ENCODE data around the gene RPP40.

RPP40 gene

GRCh38 chr6:4970739-4971395 is 33.0 kb downstream of the RPP40 start:
- no peaks in the 10 kb centered on the region for H3K36me3 ChIP-seq (ENCODE audit: control insufficient read depth, insufficient read depth, low read length)
- H3K4me1 ChIP-seq (ENCODE audit: control insufficient read depth, insufficient read depth, low read length): peaks cover 13% of the 10 kb centered on the region; the same call in 1 of the 2 replicates
- H3K27me3 ChIP-seq (ENCODE audit: control insufficient read depth, insufficient read depth, low read length): no peaks in the 10 kb centered on the region
- no peak overlapping the region for H3K9ac ChIP-seq (ENCODE audit: low read depth, low read length)
- no peak overlapping the region for H3K27ac ChIP-seq (ENCODE audit: low read depth, low read length)
- H3K9me3 ChIP-seq (ENCODE audit: control insufficient read depth, insufficient read depth, low read length): no peaks in the 10 kb centered on the region
- no peak overlapping the region for H3K4me3 ChIP-seq (ENCODE audit: low read depth, low read length)

DNA sequence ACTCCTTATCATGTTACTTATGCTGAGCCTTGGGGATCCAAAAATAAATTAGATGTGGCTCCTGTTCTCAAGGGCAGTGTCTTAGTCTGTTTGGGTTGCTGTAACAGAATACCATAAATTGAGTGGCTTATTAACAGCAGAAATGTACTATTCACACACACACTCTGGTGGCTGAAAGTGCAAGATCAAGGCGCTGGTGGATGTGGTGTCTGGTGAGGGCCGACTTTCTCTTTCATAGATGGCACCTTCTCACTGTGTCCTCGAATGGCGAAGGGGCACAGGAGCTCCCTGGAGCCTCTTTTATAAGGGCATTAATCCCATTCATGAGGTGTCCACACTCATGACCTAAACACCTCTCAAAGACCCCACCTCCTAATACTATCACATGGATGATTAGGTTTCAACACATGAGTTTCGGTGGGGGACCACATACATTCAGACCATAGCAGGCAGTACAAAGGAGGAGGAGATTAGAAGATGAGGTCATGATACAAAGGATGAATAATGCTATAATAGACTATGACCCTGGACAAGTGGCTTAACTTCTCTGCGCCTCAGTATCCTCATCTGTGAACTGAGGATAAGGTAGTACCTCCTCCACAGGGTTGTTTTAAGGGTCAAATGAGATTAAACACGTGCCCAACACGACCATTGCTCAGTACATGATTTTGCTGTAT is 34.1 kb downstream of the RPP40 start:
- no peaks in the 10 kb centered on the region for H3K27me3 ChIP-seq (ENCODE audit: control insufficient read depth, insufficient read depth, low read length)
- H3K9ac ChIP-seq (ENCODE audit: low read depth, low read length): no peak overlapping the region
- no peak overlapping the region for H3K27ac ChIP-seq (ENCODE audit: low read depth, low read length)
- peaks cover 22% of the 10 kb centered on the region; the same call in 1 of the 2 replicates for H3K4me1 ChIP-seq (ENCODE audit: control insufficient read depth, insufficient read depth, low read length)
- H3K9me3 ChIP-seq (ENCODE audit: control insufficient read depth, insufficient read depth, low read length): no peaks in the 10 kb centered on the region
- no peaks in the 10 kb centered on the region for H3K36me3 ChIP-seq (ENCODE audit: control insufficient read depth, insufficient read depth, low read length)
- no peak overlapping the region for H3K4me3 ChIP-seq (ENCODE audit: low read depth, low read length)

- Histone ChIP-seq H3K36me3 (ENCODE audit: control insufficient read depth, insufficient read depth, low read length) (no peaks in the 10 kb centered on the region), H3K27me3 (ENCODE audit: control insufficient read depth, insufficient read depth, low read length) (no peaks in the 10 kb centered on the region), H3K9me3 (ENCODE audit: control insufficient read depth, insufficient read depth, low read length) (no peaks in the 10 kb centered on the region), H3K9ac (ENCODE audit: low read depth, low read length) (no peak overlapping the region), H3K4me3 (ENCODE audit: low read depth, low read length) (no peak overlapping the region), H3K4me1 (ENCODE audit: control insufficient read depth, insufficient read depth, low read length) (peaks cover 10% of the 10 kb centered on the region; the same call in 1 of the 2 replicates), H3K27ac (ENCODE audit: low read depth, low read length) (no peak overlapping the region)
These were observed 36.4 kb downstream of the RPP40 start for GRCh38 chr6:4967301-4968030.

DNA sequence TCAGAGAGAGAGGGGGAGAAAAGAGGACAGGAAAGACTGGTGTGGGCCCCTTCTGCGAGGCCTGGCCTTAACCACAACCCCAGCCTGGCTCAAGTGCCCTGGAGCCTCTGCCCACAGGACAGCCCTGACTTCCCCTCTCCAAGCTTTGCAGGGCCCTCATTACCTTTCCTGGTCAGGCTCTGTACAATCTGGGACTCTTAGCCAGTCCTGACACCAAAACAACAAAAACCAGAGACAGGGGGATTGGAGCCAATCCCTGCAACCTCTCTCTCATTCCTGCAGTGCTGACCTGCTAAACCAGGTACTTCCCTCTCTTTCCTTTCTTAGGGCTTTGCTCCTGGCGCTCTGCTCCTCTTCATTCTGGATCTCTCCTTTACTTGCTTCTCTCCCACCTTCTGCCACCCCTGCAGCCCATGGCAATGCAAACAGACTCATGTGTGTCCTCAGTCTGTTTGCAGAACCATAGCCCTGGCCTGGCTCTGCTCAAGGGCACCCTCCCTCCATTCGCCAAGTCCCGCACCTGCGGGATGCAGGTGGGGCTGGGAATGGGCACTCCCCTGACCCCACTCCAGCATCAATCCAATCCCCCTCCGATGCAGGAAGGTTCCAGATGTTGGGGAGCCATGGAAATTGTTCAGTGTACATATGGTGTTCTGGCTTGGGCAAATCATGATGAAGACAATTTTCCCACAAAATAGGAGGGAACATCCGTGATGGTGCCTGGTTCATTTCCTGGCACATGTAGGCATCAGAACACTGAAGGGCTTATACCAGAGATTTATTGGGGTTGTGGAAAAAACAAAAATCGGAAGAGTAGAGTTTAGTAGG is 38.1 kb downstream of the RPP40 start:
- no peaks in the 10 kb centered on the region for H3K27me3 ChIP-seq (ENCODE audit: control insufficient read depth, insufficient read depth, low read length)
- no peak overlapping the region for H3K9ac ChIP-seq (ENCODE audit: low read depth, low read length)
- H3K27ac ChIP-seq (ENCODE audit: low read depth, low read length): no peak overlapping the region
- peaks cover 10% of the 10 kb centered on the region; the same call in 1 of the 2 replicates for H3K4me1 ChIP-seq (ENCODE audit: control insufficient read depth, insufficient read depth, low read length)
- H3K4me3 ChIP-seq (ENCODE audit: low read depth, low read length): no peak overlapping the region
- H3K36me3 ChIP-seq (ENCODE audit: control insufficient read depth, insufficient read depth, low read length): no peaks in the 10 kb centered on the region
- H3K9me3 ChIP-seq (ENCODE audit: control insufficient read depth, insufficient read depth, low read length): no peaks in the 10 kb centered on the region

- no peak overlapping the region for H3K9ac ChIP-seq (ENCODE audit: low read depth, low read length)
- no peaks in the 10 kb centered on the region for H3K27me3 ChIP-seq (ENCODE audit: control insufficient read depth, insufficient read depth, low read length)
- H3K4me1 ChIP-seq (ENCODE audit: control insufficient read depth, insufficient read depth, low read length): peaks cover 10% of the 10 kb centered on the region; the same call in 1 of the 2 replicates
- no peaks in the 10 kb centered on the region for H3K36me3 ChIP-seq (ENCODE audit: control insufficient read depth, insufficient read depth, low read length)
- H3K9me3 ChIP-seq (ENCODE audit: control insufficient read depth, insufficient read depth, low read length): no peaks in the 10 kb centered on the region
- no peak overlapping the region for H3K27ac ChIP-seq (ENCODE audit: low read depth, low read length)
- no peak overlapping the region for H3K4me3 ChIP-seq (ENCODE audit: low read depth, low read length)
These were observed 38.9 kb downstream of the RPP40 start for GRCh38 chr6:4964675-4965561.

GRCh38 chr6:4962905-4963304 is 40.9 kb downstream of the RPP40 start:
- H3K27ac ChIP-seq (ENCODE audit: low read depth, low read length): no peak overlapping the region
- H3K4me3 ChIP-seq (ENCODE audit: low read depth, low read length): no peak overlapping the region
- H3K9me3 ChIP-seq (ENCODE audit: control insufficient read depth, insufficient read depth, low read length): no peaks in the 10 kb centered on the region
- H3K36me3 ChIP-seq (ENCODE audit: control insufficient read depth, insufficient read depth, low read length): no peaks in the 10 kb centered on the region
- H3K27me3 ChIP-seq (ENCODE audit: control insufficient read depth, insufficient read depth, low read length): no peaks in the 10 kb centered on the region
- H3K9ac ChIP-seq (ENCODE audit: low read depth, low read length): no peak overlapping the region
- H3K4me1 ChIP-seq (ENCODE audit: control insufficient read depth, insufficient read depth, low read length): peaks cover 22% of the 10 kb centered on the region

- Histone ChIP-seq H3K4me1 (ENCODE audit: control insufficient read depth, insufficient read depth, low read length) (peaks cover 26% of the 10 kb centered on the region), H3K36me3 (ENCODE audit: control insufficient read depth, insufficient read depth, low read length) (peaks cover 2% of the 10 kb centered on the region), H3K4me3 (ENCODE audit: low read depth, low read length) (no peak overlapping the region), H3K9ac (ENCODE audit: low read depth, low read length) (no peak overlapping the region), H3K27me3 (ENCODE audit: control insufficient read depth, insufficient read depth, low read length) (no peaks in the 10 kb centered on the region), H3K27ac (ENCODE audit: low read depth, low read length) (no peak overlapping the region), H3K9me3 (ENCODE audit: control insufficient read depth, insufficient read depth, low read length) (no peaks in the 10 kb centered on the region)
These were observed 42.3 kb downstream of the RPP40 start for GRCh38 chr6:4961322-4962168.

DNA sequence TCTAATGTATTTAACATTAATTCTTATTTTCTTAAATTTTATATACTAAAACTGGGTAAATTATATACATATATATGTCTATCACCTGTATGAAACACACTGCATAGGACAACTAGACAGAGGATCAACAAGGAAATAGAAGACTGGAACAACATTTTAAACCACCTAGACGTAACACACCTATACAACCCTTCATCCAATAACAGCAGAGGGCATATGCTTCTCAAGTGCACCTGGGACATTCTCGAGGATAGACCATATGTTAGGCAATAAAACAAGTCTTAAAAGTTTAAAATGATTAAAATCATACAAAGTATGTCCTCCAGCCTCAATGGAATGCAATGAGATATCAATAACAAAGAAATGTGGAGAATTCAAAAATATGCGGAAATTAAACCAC is 45.2 kb downstream of the RPP40 start:
- Histone ChIP-seq H3K27me3 (ENCODE audit: control insufficient read depth, insufficient read depth, low read length) (no peaks in the 10 kb centered on the region), H3K9ac (ENCODE audit: low read depth, low read length) (no peak overlapping the region), H3K9me3 (ENCODE audit: control insufficient read depth, insufficient read depth, low read length) (no peaks in the 10 kb centered on the region), H3K4me1 (ENCODE audit: control insufficient read depth, insufficient read depth, low read length) (peaks cover 16% of the 10 kb centered on the region; the same call in 1 of the 2 replicates), H3K27ac (ENCODE audit: low read depth, low read length) (no peak overlapping the region), H3K4me3 (ENCODE audit: low read depth, low read length) (no peak overlapping the region), H3K36me3 (ENCODE audit: control insufficient read depth, insufficient read depth, low read length) (peaks cover 30% of the 10 kb centered on the region)

DNA sequence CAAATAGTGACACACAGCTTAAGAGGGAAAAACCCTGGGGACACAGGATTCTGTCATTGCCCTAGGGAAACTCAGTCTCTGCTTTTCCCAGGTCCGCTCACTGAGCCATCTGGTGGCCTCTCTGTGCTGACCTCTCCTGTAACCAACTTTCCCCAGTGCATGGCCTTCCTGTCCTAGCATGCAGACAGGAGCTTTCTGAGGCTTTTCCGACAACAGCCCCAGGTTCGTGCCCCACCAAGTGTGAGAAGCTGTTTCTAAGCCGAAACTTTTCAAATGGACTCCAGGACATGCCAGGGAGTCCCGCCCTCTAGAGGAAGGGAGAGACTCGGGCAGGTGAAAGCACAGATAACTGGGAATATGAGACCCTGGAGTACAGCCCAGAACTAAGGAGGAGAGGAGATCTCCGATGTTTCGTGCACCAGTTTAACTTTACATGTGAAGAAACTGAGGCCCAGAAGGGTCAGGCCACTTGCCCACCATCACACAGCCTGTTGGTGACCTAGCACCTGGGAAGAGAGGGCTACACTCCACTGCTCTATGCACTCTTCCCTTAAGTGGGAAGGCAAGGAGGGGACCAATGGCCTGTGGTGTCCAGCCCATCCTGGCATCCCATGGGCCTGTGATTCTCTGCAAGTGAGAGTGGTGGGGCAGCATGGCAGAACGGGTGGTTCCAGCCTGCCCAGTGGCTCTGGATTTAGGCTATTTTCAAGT is 46.2 kb downstream of the RPP40 start:
- no peaks in the 10 kb centered on the region for H3K27me3 ChIP-seq (ENCODE audit: control insufficient read depth, insufficient read depth, low read length)

More for the DNA sequence above, 46.2 kb downstream of the RPP40 start:
- Histone ChIP-seq H3K36me3 (ENCODE audit: control insufficient read depth, insufficient read depth, low read length) (peaks cover 36% of the 10 kb centered on the region), H3K9me3 (ENCODE audit: control insufficient read depth, insufficient read depth, low read length) (no peaks in the 10 kb centered on the region), H3K9ac (ENCODE audit: low read depth, low read length) (no peak overlapping the region), H3K4me3 (ENCODE audit: low read depth, low read length) (no peak overlapping the region), H3K27ac (ENCODE audit: low read depth, low read length) (no peak overlapping the region), H3K4me1 (ENCODE audit: control insufficient read depth, insufficient read depth, low read length) (peaks cover 16% of the 10 kb centered on the region; the same call in 1 of the 2 replicates)

Data from HUES48 (cell line).